ENCODE measurements around the gene AMMECR1. TPM values are rescaled to one million over a fixed set of nuclear protein-coding genes. Genes with fewer than 3 reads are reported as not detected.

The AMMECR1 gene
- total RNA-seq, 4 donors from 2014 or later = 7.1 to 15.3 (median 11.0) TPM

DNA sequence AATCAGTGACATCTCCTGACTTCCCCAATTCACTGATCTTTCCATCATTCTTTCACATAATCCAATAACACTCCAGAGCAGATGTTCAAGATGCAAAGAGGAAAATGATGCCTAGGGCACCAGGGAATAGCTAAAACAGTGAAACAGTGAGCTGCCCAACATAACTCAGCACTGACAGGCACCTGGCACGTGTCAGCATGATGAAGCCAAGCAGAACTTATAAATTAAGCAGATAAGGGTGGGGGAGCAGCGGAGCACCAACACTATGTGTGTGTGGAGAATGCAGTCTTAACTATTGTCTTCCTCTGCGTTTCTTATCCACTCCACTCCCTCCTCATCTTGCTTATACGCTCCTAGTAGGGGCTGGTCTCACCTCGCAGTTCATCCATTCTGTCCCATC, 89.4 kb downstream of the AMMECR1 start:
- TF ChIP-seq POLR2A (IDR thresholded peaks at IDR 0.05) = no peak
- TF ChIP-seq, protein P1, sequence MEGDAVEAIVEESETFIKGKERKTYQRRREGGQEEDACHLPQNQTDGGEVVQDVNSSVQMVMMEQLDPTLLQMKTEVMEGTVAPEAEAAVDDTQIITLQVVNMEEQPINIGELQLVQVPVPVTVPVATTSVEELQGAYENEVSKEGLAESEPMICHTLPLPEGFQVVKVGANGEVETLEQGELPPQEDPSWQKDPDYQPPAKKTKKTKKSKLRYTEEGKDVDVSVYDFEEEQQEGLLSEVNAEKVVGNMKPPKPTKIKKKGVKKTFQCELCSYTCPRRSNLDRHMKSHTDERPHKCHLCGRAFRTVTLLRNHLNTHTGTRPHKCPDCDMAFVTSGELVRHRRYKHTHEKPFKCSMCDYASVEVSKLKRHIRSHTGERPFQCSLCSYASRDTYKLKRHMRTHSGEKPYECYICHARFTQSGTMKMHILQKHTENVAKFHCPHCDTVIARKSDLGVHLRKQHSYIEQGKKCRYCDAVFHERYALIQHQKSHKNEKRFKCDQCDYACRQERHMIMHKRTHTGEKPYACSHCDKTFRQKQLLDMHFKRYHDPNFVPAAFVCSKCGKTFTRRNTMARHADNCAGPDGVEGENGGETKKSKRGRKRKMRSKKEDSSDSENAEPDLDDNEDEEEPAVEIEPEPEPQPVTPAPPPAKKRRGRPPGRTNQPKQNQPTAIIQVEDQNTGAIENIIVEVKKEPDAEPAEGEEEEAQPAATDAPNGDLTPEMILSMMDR (IDR thresholded peaks at IDR 0.05) = no peak
- intact Hi-C loops (cut with DNase I; ENCODE audit: low total_unique reads) = no loop called here
- WGBS, 2 donors = 49 to 82% methylated on average over 5 of the region's 5 CpGs
- H3K4me3 ChIP-seq (ENCODE audit: low read depth, poor library complexity, severe bottlenecking) = no peak overlapping the region
- DNase-seq (ENCODE audit: low spot score in 2 of 2) = no peak

DNA sequence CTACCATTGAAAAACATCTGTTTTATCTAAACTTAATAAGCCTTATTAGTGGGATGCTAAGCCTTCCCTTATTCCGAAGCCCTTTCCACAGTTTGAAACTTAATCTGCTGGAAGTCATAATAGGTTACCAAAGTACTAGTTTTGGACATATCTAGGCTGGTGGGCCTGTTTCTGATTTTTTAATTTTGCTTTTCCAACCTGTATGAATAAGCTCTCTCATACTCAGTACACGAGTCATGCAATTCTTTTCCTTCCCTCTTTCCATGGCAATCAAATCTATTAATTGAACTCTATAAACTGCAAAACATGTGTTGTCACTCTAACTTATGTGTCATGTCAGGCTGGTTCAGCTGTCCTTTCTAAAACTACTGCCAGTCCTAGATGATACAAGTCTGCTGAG, 91.0 kb downstream of the AMMECR1 start:
- TF ChIP-seq, protein P1 (IDR thresholded peaks at IDR 0.05) = no peak
- no peak for TF ChIP-seq POLR2A (IDR thresholded peaks at IDR 0.05)
- DNase-seq (ENCODE audit: low spot score in 2 of 2) = no peak
- intact Hi-C loops (cut with DNase I; ENCODE audit: low total_unique reads) = no loop called here
- H3K4me3 ChIP-seq (ENCODE audit: low read depth, poor library complexity, severe bottlenecking) = no peak overlapping the region
- WGBS, 2 donors = 65 to 82% methylated on average over 2 of the region's 2 CpGs

DNA sequence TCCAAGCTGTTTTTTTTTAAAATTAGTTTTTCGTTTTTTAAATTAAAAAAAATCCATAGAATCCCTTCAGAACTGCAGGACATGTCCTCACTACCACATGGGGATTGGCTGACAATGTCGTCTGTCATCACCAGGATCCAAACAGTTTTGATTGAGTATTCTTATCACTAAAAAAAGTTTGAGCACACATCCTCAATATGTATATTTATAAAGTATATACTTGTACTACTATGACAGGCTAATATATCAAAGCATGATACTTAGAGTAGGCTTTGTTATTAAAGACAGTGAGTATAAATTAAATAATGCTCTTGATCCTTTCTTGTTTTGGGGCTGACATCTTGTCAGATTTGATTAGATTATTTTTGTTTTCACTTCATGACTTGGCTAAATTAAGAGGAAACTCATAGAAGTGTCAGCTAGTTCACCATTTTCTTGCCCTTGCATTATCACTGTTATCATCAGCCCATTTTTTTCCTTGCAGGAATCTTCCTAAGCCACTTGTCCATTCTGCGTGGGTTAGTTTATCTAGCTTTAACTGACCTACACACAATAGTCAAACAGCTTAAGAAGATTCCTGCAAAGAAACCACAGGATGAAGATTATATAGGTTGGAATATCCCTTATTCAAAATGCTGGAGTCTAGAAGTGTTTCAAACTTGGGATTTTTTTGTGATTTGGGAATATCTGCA, 92.8 kb downstream of the AMMECR1 start:
- no peak for TF ChIP-seq POLR2A (IDR thresholded peaks at IDR 0.05)
- TF ChIP-seq, protein P1 (IDR thresholded peaks at IDR 0.05) = no peak
- DNase-seq (ENCODE audit: low spot score in 2 of 2) = no peak
- intact Hi-C loops (cut with DNase I; ENCODE audit: low total_unique reads) = no loop called here
- H3K4me3 ChIP-seq (ENCODE audit: low read depth, poor library complexity, severe bottlenecking) = no peak overlapping the region
- 61 to 83% methylated on average over 3 of the region's 3 CpGs for WGBS, 2 donors

DNA sequence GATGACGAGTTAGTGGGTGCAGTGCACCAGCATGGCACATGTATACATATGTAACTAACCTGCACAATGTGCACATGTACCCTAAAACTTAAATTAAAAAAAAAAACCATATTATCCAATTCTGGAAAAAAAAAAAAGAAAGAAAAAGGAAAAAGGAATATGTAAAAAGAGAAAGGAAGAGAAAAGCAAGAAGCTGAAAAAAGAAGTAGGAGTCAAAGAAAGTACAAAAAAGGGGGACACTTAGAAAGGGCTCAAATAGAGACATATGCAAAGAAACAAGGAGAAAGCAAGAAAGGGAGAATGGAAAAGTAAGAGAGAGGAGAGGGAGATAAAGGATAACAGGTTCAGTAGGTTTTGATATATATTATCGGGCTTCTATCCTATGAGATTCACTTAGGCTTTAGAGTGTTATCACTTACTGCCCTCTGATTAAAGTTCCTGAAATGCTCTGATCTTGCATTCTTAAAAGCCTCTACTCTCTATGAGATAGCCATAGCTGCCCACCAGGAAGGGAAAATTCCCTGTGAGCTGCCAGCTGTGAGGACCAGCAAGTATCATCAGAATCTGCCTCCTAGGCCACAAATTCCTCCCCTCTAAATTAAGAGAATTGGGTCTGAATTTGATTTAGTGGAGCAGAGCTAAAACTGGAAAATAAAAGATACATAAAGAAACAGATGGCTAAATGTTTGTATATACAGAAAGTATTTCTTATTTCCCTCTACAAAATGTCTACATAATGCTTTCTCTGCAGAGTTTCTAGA, 95.2 kb downstream of the AMMECR1 start:
- H3K4me3 ChIP-seq (ENCODE audit: low read depth, poor library complexity, severe bottlenecking) = no peak overlapping the region
- WGBS, 2 donors = 82 to 87% methylated on average over 1 to 2 of the region's 2 CpGs
- intact Hi-C loops (cut with DNase I; ENCODE audit: low total_unique reads) = no loop called here
- no peak for TF ChIP-seq POLR2A (IDR thresholded peaks at IDR 0.05)
- TF ChIP-seq, protein P1 (IDR thresholded peaks at IDR 0.05) = no peak
- no peak for DNase-seq (ENCODE audit: low spot score in 2 of 2)

DNA sequence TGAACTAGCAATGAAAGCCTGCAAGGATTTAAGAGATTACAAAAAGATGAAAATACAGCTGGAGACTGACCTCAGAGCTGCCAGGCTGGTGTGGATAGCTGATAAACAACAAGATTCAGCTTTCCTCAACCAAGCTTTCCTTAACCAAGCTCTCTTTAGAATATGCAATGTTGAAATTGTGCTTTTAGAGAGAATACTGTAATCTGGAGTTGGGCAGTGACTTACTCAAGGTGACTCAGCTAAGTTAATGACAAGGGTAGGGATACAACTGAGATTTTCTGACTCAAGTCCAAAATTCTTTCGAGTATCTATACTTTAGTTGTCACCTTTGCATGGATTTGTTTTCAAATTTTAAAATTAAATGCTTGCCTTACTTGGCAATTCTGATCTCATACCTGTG, 98.0 kb downstream of the AMMECR1 start:
- intact Hi-C loops (cut with DNase I; ENCODE audit: low total_unique reads) = no loop called here
- H3K4me3 ChIP-seq (ENCODE audit: low read depth, poor library complexity, severe bottlenecking) = no peak overlapping the region
- TF ChIP-seq, protein P1 (IDR thresholded peaks at IDR 0.05) = no peak
- TF ChIP-seq POLR2A (IDR thresholded peaks at IDR 0.05) = no peak

More for the DNA sequence above, 98.0 kb downstream of the AMMECR1 start:
- 28 to 44% methylated on average over 1 of the region's 1 CpG for WGBS, 2 donors
- DNase-seq (ENCODE audit: low spot score in 2 of 2) = no peak
